Activated CD4-positive, alpha-beta memory T cell treated with anti-CD3 and anti-CD28 coated beads for 36 hours (primary cell): Measurements from ENCODE around the gene GJB5. TPM values are rescaled to one million over a fixed set of nuclear protein-coding genes. Genes with fewer than 3 reads are reported as not detected.

Source experiments
- CTCF ChIA-PET: fragments of 350-600 bp; sonication (Branson Sonifier 250); formaldehyde crosslinking; loops from one replicate; lab custom pipeline; 2021; ENCODE audit warnings: antibody characterized with exemption, inconsistent platforms; lab: Charles Lee
- POLR2A ChIA-PET: fragments of 350-600 bp; sonication (Branson Sonifier 250); formaldehyde crosslinking; loops from one replicate; lab custom pipeline; 2021; ENCODE audit warnings: antibody characterized with exemption; lab: Charles Lee
- DNase-seq: peaks from one replicate; pipeline ENCODE4 v3.0.0-alpha.2; 2020
- H3K27ac Mint-ChIP-seq: one replicate; pipeline ENCODE4 v1.8.0; 2021; ENCODE audit warnings: mixed read lengths
- H3K27me3 Mint-ChIP-seq: one replicate; pipeline ENCODE4 v1.8.0; 2021; ENCODE audit warnings: mixed read lengths
- H3K36me3 Mint-ChIP-seq: one replicate; pipeline ENCODE4 v1.8.0; 2021; ENCODE audit warnings: mixed read lengths
- H3K4me1 Mint-ChIP-seq: one replicate; pipeline ENCODE4 v1.8.0; 2021; ENCODE audit warnings: low read depth, mixed read lengths
- H3K4me3 Mint-ChIP-seq: one replicate; pipeline ENCODE4 v1.8.0; 2021; ENCODE audit warnings: mild to moderate bottlenecking, mixed read lengths
- H3K9me3 Mint-ChIP-seq: one replicate; pipeline ENCODE4 v1.8.0; 2021; ENCODE audit warnings: mixed read lengths
- intact Hi-C: fragments of 100-400 bp; cut with micrococcal nuclease; formaldehyde crosslinking; loops from one replicate; pipeline ENCODE4 v1.15.1; 2023
- total RNA-seq, 2 experiments: library from RNA; stranded (reverse); gene quantifications; one replicate each; pipeline ENCODE4 v1.2.3, GENCODE V29; 2021

The GJB5 gene
- total RNA-seq, 2 experiments from 2014 or later: not detected

DNA sequence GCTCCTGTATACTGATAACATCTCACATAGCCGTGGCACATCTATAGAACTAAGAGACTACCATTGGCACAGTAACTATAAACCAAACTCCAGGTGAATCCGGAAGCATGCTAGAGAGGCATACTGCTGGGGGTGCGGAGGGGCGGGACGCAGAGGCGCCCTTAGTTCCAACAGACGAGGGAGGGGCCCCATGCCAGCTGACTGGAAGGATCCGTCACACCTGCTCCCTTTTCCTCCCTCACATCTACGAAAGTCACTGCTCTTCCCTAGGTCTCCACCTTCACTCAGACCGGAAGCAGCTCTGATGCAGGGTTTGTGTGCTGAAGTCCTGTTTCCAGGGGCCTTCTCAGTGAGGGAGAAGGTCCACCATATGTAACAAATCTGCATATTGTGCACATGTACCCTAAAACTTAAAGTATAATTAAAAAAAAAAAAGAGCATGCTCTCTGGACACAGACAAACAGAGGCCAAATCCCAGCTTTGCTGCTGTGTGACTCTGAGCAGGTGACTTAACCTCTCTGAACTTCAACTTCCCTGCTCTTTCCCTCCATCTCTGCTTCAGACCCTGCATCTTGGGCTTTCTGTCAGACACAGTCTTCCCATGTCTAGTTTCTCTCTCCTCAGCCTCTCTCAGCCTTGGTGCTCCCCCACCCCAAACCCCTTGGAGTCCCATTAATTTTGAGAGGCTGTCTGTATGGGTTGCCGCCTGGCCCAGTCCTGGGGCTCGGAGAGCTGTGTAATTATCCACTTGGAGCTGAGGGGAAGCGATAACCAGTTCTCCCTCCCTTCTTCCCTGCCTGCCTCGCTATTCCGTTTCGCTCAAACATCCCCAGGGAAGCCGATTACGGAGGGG is 7.8 kb upstream of the GJB5 start:
- H3K4me3 Mint-ChIP-seq: no peak overlapping the region

DNA sequence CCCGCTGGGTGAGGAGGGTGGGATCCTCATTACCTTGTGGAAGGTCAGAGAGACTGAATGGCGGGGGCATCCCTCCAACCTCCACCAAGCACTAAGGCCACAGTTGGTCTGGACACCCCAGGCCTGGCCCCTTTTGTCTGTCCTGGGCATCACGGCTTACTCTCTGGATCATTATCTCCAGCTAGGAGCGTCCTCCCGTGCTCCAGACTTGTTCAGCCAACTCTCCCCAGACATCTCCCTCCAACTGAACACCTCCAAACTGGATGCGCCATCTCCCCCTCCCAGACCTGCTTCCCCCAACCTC is 7.3 kb upstream of the GJB5 start:
- Mint-ChIP-seq H3K4me1 (no peaks in the 10 kb centered on the region), H3K27ac (no peak overlapping the region), H3K27me3 (peaks cover 2% of the 10 kb centered on the region), H3K36me3 (no peaks in the 10 kb centered on the region), H3K4me3 (no peak overlapping the region), H3K9me3 (no peaks in the 10 kb centered on the region)
- intact Hi-C loops: no loop called here
- DNase-seq: no peak
- ChIA-PET CTCF (no interaction called here), POLR2A (no interaction called here)

More for the DNA sequence above, 7.8 kb upstream of the GJB5 start:
- no peaks in the 10 kb centered on the region for H3K4me1 Mint-ChIP-seq
- ChIA-PET POLR2A (no interaction called here), CTCF (no interaction called here)
- H3K27ac Mint-ChIP-seq: no peak overlapping the region
- DNase-seq: no peak
- H3K36me3 Mint-ChIP-seq: no peaks in the 10 kb centered on the region
- intact Hi-C loops: no loop called here
- H3K9me3 Mint-ChIP-seq: no peaks in the 10 kb centered on the region
- peaks cover 2% of the 10 kb centered on the region for H3K27me3 Mint-ChIP-seq

DNA sequence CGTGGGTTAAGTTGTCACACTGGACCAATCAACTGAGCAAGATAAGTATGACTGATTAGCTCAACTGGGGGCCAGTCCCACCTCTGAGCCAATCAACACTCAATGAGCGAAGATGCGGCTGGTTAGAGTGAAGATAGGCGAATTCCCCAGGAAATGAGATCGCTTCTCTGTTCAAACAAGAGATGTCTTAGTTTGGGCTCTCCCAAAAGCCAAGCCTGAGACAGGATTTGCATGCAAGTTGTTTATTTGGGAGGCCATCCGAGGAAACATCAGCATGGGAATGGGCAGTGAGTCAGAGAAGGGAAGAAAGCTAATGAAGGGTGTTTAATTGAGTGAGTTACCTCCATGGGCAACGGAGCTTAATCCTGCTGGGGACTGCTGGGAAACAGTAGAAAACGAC is 4.9 kb upstream of the GJB5 start:
- Mint-ChIP-seq H3K4me1 (no peaks in the 10 kb centered on the region), H3K9me3 (no peaks in the 10 kb centered on the region), H3K36me3 (no peaks in the 10 kb centered on the region), H3K27me3 (peaks cover 2% of the 10 kb centered on the region), H3K27ac (no peak overlapping the region), H3K4me3 (no peak overlapping the region)
- intact Hi-C loops: no loop called here
- DNase-seq: no peak
- CTCF ChIA-PET: no interaction called here
- POLR2A ChIA-PET: no interaction called here

DNA sequence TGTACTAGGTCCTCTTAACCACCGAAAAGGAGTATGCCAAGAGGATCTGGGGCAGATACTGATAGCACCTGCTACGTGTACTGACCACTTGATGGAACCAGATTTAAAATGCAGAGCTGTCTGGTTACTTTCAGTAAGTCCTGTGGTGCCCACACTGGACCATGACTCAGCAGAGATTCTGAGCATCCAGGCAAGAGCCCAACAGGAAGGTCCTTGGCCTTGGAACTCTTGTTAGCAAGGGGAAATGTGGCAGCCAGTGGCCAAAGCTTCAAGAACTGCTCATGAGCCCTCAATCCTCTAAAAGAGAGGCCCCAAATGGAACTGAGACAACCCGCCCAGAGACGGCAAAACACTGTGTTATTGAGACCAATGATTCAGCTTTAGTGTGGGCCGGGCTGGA is 4.2 kb upstream of the GJB5 start:
- intact Hi-C loops: no loop called here
- H3K27me3 Mint-ChIP-seq: peaks cover 2% of the 10 kb centered on the region
- no peaks in the 10 kb centered on the region for H3K9me3 Mint-ChIP-seq
- DNase-seq: no peak
- ChIA-PET POLR2A (no interaction called here), CTCF (interaction anchor here (3.6 kb wide), 1 partner anchor 8 kb away, joined by 18 read pairs; no protein-coding TSS in a partner anchor)
- no peak overlapping the region for H3K27ac Mint-ChIP-seq
- no peaks in the 10 kb centered on the region for H3K4me1 Mint-ChIP-seq
- H3K4me3 Mint-ChIP-seq: no peak overlapping the region
- H3K36me3 Mint-ChIP-seq: no peaks in the 10 kb centered on the region

DNA sequence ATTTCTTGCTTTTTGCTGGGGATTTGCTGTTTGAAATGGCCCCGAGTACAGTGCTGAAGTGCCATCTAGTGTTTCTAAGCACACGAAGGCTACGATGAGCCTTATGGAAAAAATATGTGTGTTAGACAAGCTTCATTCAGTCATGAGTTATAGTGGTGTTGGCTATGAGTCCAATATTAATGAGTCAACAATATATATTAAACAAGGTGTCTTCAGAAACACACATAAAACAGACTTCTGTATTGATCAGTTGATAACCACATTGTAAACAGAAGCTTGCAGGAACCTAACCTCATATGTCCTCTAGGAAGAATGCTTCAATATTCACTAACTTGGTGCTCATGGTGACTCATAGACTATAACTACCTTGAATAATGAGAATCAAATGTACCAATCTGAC is 1.7 kb upstream of the GJB5 start:
- Mint-ChIP-seq H3K36me3 (no peaks in the 10 kb centered on the region), H3K27me3 (peaks cover 1% of the 10 kb centered on the region), H3K9me3 (no peaks in the 10 kb centered on the region), H3K4me1 (no peaks in the 10 kb centered on the region), H3K4me3 (no peak overlapping the region), H3K27ac (no peak overlapping the region)
- ChIA-PET CTCF (interaction anchor here (3.6 kb wide), 1 partner anchor 11 kb away, joined by 18 read pairs; no protein-coding TSS in a partner anchor), POLR2A (no interaction called here)
- intact Hi-C loops: no loop called here
- DNase-seq: no peak

DNA sequence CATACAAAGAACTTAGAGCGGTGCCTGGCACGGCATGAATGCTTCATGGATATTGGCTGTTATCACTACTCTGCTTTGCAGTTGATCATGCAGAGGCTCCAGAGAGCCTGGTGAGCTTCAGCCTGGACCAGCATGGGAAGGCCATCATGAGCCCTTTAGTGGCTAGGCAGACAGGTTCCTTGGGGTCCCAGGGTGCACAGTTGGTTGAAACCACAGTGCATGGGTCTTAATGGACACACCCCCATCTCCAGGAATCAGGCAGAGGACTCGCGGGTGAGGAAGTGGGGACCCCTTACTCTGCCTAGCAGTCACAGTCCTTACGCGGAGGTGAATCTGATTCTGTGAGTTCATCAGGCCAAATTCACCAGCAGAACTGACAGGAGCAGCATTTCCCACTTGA is 1.1 kb downstream of the GJB5 start:
- ChIA-PET CTCF (no interaction called here), POLR2A (no interaction called here)
- no peak for DNase-seq
- no peaks in the 10 kb centered on the region for H3K4me1 Mint-ChIP-seq
- no peaks in the 10 kb centered on the region for H3K9me3 Mint-ChIP-seq
- H3K27ac Mint-ChIP-seq: no peak overlapping the region
- no peaks in the 10 kb centered on the region for H3K36me3 Mint-ChIP-seq
- intact Hi-C loops: no loop called here
- H3K4me3 Mint-ChIP-seq: no peak overlapping the region
- peaks cover 1% of the 10 kb centered on the region for H3K27me3 Mint-ChIP-seq

DNA sequence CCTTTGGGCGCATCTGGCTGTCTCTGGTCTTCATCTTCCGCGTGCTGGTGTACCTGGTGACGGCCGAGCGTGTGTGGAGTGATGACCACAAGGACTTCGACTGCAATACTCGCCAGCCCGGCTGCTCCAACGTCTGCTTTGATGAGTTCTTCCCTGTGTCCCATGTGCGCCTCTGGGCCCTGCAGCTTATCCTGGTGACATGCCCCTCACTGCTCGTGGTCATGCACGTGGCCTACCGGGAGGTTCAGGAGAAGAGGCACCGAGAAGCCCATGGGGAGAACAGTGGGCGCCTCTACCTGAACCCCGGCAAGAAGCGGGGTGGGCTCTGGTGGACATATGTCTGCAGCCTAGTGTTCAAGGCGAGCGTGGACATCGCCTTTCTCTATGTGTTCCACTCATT is 2.5 kb downstream of the GJB5 start:
- no peaks in the 10 kb centered on the region for H3K9me3 Mint-ChIP-seq
- ChIA-PET POLR2A (no interaction called here), CTCF (no interaction called here)
- no peak for DNase-seq
- H3K4me1 Mint-ChIP-seq: no peaks in the 10 kb centered on the region
- H3K36me3 Mint-ChIP-seq: no peaks in the 10 kb centered on the region
- H3K27me3 Mint-ChIP-seq: peaks cover 3% of the 10 kb centered on the region
- no peak overlapping the region for H3K27ac Mint-ChIP-seq
- no peak overlapping the region for H3K4me3 Mint-ChIP-seq
- intact Hi-C loops: no loop called here

DNA sequence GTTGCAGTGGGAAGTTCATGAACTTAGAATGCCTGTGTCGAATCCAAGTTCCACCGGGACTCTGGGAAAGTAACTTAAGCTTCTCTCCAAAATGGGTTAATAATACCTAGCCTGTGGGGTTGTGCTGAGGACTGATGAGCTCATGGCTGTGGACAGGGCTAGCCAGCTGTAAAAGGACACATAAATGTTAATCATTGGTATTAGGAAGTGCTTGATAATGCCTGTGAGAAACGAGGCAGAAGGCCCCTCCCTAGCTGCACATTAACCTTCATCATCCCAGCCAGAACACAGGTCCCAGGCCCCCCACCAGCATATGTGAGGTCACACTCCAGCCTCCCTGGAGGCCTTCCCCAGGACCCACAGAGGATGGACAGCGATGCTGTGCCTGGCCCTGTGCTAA is 3.9 kb downstream of the GJB5 start:
- H3K4me3 Mint-ChIP-seq: no peak overlapping the region
- peaks cover 7% of the 10 kb centered on the region for H3K27me3 Mint-ChIP-seq
- CTCF ChIA-PET: no interaction called here

DNA sequence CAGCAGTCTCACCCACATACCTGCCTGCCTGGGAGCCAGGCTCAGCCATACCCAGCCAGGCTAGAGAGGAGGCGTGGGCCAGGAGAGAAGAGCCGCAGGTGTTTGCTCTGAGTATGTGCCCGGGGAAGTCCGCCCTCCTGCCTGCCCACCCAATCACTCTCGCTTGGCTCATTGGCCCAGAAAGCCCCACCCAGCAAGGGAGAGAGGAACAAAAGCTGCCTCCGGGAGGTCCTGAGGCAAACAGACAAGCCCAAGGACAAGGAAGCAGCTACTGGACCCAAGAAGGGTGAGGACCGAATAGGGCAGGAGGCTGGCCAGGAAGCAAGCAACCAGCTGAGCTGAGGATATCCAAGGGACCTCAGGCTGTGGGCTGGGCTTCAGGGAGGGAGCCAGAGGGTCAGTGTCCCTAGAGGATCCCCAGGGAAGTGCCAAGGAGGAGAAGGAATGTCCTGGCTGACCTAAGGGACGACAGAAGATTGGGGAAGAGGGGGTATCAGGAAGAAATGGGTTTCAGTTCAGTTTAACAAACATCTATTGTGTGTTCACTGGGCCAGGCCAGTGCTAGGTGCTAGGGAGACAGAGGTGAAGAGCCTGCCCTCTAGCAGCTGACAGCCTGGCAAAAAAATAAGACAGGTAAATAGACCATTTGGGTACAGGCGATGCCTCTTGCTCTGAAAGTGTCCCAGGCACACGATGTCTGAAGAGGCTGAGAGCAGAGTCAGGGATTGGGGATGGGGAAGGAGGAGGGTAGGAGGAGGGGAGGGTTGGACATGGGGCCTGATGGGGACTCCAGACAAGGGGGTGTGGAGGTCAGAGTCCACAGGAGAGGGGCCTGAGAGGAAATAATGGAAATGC is 4.9 kb downstream of the GJB5 start, which contains the start of gene GJB4:
GJB4 (plus strand) TSS at position 238 of the 855 bp plus-strand sequence. CDS start 1,515 bp downstream, outside the sequence.
- Mint-ChIP-seq H3K36me3 (no peaks in the 10 kb centered on the region), H3K27ac (no peak within 1 kb of the TSS), H3K4me3 (no peak within 1 kb of the TSS), H3K4me1 (no peaks in the 10 kb centered on the region), H3K9me3 (no peaks in the 10 kb centered on the region), H3K27me3 (peaks cover 7% of the 10 kb centered on the region)
- POLR2A ChIA-PET: no interaction called here
- no peak for DNase-seq
- CTCF ChIA-PET: no interaction called here
- intact Hi-C loops: no loop called here

More for the DNA sequence above, 3.9 kb downstream of the GJB5 start:
- Mint-ChIP-seq H3K4me1 (no peaks in the 10 kb centered on the region), H3K9me3 (no peaks in the 10 kb centered on the region), H3K27ac (no peak overlapping the region), H3K36me3 (no peaks in the 10 kb centered on the region)
- POLR2A ChIA-PET: no interaction called here
- intact Hi-C loops: no loop called here
- DNase-seq: no peak

DNA sequence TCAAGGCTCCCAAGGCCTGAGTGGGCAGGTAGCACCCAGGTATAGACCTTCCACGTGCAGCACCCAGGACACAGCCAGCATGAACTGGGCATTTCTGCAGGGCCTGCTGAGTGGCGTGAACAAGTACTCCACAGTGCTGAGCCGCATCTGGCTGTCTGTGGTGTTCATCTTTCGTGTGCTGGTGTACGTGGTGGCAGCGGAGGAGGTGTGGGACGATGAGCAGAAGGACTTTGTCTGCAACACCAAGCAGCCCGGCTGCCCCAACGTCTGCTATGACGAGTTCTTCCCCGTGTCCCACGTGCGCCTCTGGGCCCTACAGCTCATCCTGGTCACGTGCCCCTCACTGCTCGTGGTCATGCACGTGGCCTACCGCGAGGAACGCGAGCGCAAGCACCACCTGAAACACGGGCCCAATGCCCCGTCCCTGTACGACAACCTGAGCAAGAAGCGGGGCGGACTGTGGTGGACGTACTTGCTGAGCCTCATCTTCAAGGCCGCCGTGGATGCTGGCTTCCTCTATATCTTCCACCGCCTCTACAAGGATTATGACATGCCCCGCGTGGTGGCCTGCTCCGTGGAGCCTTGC is 6.4 kb downstream of the GJB5 start:
- Mint-ChIP-seq H3K9me3 (no peaks in the 10 kb centered on the region), H3K4me3 (no peak overlapping the region), H3K27ac (no peak overlapping the region), H3K27me3 (peaks cover 7% of the 10 kb centered on the region), H3K4me1 (no peaks in the 10 kb centered on the region), H3K36me3 (no peaks in the 10 kb centered on the region)
- POLR2A ChIA-PET: no interaction called here
- no peak for DNase-seq
- CTCF ChIA-PET: no interaction called here
- intact Hi-C loops: no loop called here

DNA sequence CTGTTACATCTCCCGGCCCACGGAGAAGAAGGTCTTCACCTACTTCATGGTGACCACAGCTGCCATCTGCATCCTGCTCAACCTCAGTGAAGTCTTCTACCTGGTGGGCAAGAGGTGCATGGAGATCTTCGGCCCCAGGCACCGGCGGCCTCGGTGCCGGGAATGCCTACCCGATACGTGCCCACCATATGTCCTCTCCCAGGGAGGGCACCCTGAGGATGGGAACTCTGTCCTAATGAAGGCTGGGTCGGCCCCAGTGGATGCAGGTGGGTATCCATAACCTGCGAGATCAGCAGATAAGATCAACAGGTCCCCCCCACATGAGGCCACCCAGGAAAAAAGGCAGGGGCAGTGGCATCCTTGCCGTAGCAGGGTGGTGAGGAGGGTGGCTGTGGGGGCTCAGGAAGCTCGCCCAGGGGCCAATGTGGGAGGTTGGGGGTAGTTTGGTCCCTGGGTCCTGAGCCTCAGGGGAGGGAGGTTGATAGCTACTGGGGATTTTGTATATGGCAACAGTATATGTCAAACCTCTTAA is 7.0 kb downstream of the GJB5 start:
- H3K27ac Mint-ChIP-seq: no peak overlapping the region
- ChIA-PET CTCF (no interaction called here), POLR2A (no interaction called here)
- H3K9me3 Mint-ChIP-seq: no peaks in the 10 kb centered on the region
- intact Hi-C loops: no loop called here
- peaks cover 7% of the 10 kb centered on the region for H3K27me3 Mint-ChIP-seq
- no peaks in the 10 kb centered on the region for H3K36me3 Mint-ChIP-seq
- H3K4me1 Mint-ChIP-seq: no peaks in the 10 kb centered on the region
- DNase-seq: no peak
- H3K4me3 Mint-ChIP-seq: no peak overlapping the region

DNA sequence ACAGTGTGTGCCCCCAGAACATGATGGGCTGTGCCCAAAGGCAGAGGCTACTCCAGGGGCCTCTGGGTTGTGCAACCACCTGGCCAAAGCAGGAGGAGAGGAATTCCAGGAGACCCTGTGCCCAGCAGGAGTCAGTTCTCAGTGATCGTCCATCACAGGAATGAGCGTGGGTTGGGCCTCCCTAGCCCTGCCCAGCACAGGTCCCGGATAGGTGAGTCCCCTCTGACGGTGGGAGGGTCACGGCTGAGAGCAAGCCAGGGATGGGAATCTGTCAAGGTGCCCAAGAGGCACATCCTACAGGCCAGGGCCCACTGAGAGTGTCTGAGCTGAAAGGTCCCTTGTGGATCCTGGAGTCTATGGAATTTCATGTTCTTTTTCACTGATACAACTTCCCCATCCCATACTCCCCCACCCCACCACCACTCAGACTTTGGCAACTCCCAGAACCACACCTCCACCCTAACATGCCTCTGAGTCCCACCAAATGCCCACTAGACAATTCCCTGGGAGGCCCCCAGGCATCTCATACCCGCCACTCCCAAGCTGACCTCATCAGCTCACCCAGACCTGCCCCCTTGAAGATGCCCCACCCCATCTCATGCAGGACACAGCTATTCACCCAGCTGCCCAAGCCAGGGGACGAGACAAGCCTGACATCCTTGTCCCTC is 7.8 kb downstream of the GJB5 start:
- ChIA-PET POLR2A (no interaction called here), CTCF (no interaction called here)
- intact Hi-C loops: no loop called here
- no peak overlapping the region for H3K4me3 Mint-ChIP-seq
- DNase-seq: no peak
- peaks cover 6% of the 10 kb centered on the region for H3K27me3 Mint-ChIP-seq
- no peaks in the 10 kb centered on the region for H3K9me3 Mint-ChIP-seq
- no peaks in the 10 kb centered on the region for H3K36me3 Mint-ChIP-seq
- no peaks in the 10 kb centered on the region for H3K4me1 Mint-ChIP-seq
- no peak overlapping the region for H3K27ac Mint-ChIP-seq
